Measurements from ENCODE around the gene ABCD4. TPM values are rescaled to one million over a fixed set of nuclear protein-coding genes. Genes with fewer than 3 reads are reported as not detected.

ABCD4 gene
- polyA plus RNA-seq, 1 donor = 62.4 TPM

- DNase-seq (ENCODE audit: low read depth) = no peak
These were observed 65.3 kb downstream of the ABCD4 start for GRCh38 chr14:74237441-74237840.

Other genes with a start within 250 kb of the ABCD4 start
- gene ALDH6A1, start 218.5 kb downstream of the ABCD4 start, polyA plus RNA-seq (ENCODE audit: insufficient read length) = 13.2 TPM
- 8.8 TPM for gene LIN52, start 218.0 kb downstream of the ABCD4 start, polyA plus RNA-seq (ENCODE audit: insufficient read length)
- not detected for gene VSX2, start 63.5 kb downstream of the ABCD4 start, polyA plus RNA-seq (ENCODE audit: insufficient read length)
- 0.05 TPM for gene VRTN, start 45.5 kb upstream of the ABCD4 start, polyA plus RNA-seq (ENCODE audit: insufficient read length)
- gene SYNDIG1L, start 123.3 kb upstream of the ABCD4 start, polyA plus RNA-seq (ENCODE audit: insufficient read length) = 0.05 TPM
- 77.2 TPM for gene NPC2, start 190.4 kb upstream of the ABCD4 start, polyA plus RNA-seq (ENCODE audit: insufficient read length)
- 22.6 TPM for gene ISCA2, start 190.8 kb upstream of the ABCD4 start, polyA plus RNA-seq (ENCODE audit: insufficient read length)